Lung (tissue), 12 donors: ENCODE data around the gene PTPRT. TPM values are rescaled to one million over a fixed set of nuclear protein-coding genes. Genes with fewer than 3 reads are reported as not detected.

Experiments used
- ATAC-seq: fragments of 200-7000 bp; cut with Tn5 transposase; one replicate; pipeline ENCODE4 v1.9.1; 2020; ENCODE audit warnings: moderate number of reproducible peaks; ENCODE audit not compliant: insufficient read depth, low FRiP score
- DNase-seq, 3 donors: peaks; one replicate each; pipeline ENCODE4 v3.0.0-alpha.2; 2013 to 2017
- H3K27ac ChIP-seq, 2 donors: one replicate each; pipeline ENCODE4 v1.5.1; 2013; ENCODE audit warnings: mild to moderate bottlenecking in 2 of 2, moderate library complexity in 2 of 2, control low read depth in 1 of 2, inconsistent platforms in 1 of 2, low read depth in 1 of 2, low read length in 1 of 2
- H3K27me3 ChIP-seq, 3 donors: one replicate each; pipeline ENCODE4 v1.5.1; 2013; ENCODE audit warnings: low read length in 2 of 3; ENCODE audit not compliant: control insufficient read depth in 3 of 3, insufficient read depth in 3 of 3
- H3K36me3 ChIP-seq, 4 donors: one replicate each; pipeline ENCODE4 v1.5.1; 2013; ENCODE audit warnings: low read length in 4 of 4, mild to moderate bottlenecking in 1 of 4, moderate library complexity in 1 of 4; ENCODE audit not compliant: control insufficient read depth in 4 of 4, insufficient read depth in 4 of 4
- H3K4me1 ChIP-seq, 5 donors: one replicate each; pipeline ENCODE4 v1.5.1; 2013; ENCODE audit warnings: low read length in 5 of 5, mild to moderate bottlenecking in 2 of 5, moderate library complexity in 1 of 5; ENCODE audit not compliant: control insufficient read depth in 5 of 5, insufficient read depth in 5 of 5
- H3K4me3 ChIP-seq: one replicate; pipeline ENCODE4 v1.5.1; 2013; ENCODE audit warnings: mild to moderate bottlenecking, control low read depth, moderate library complexity
- H3K9ac ChIP-seq, 2 donors: one replicate each; pipeline ENCODE4 v1.5.1; 2013; ENCODE audit warnings: low read length in 2 of 2, control low read depth in 1 of 2; ENCODE audit not compliant: insufficient read depth in 1 of 2
- H3K9me3 ChIP-seq, 4 donors: one replicate each; pipeline ENCODE4 v1.5.1; 2013; ENCODE audit warnings: low read length in 3 of 4, mild to moderate bottlenecking in 1 of 4, moderate library complexity in 1 of 4; ENCODE audit not compliant: control insufficient read depth in 4 of 4, insufficient read depth in 3 of 4
- WGBS, 2 donors: extraction: QIAGEN DNeasy Blood & Tissue Kit; methylation state at CpG; one replicate each; pipeline ENCODE4 v1.1.7; 2013; 5-methylcytosine and 5-hydroxymethylcytosine counted together
- polyA plus RNA-seq, 2 donors: library from polyadenylated mRNA; stranded (reverse); fragments of 200-250 nt; gene quantifications; one replicate each; pipeline ENCODE4 v1.2.1, GENCODE V29; 2013
- total RNA-seq, 2 donors: library from RNA; depleted of rRNA in 1 of 2; stranded (reverse); fragments of >200 nt in 1 of 2; gene quantifications; one replicate each; pipeline ENCODE4 v1.2.1, GENCODE V29; 2014 to 2021
- TF ChIP-seq, protein P1 (sequence below): IDR thresholded peaks from 2 replicates; pipeline ENCODE4 v1.5.1; 2012; ENCODE audit warnings: mild to moderate bottlenecking; ENCODE audit errors: control extremely low read depth, extremely low read depth
- donor health status: control.
- donor health status: control.
- donor health status: Bipolar disorder and iron deficiency.
- donor health status: healthy.
- donor health status: DM: yes; HTN: yes; CAD: no.

PTPRT gene
- total and polyA plus RNA-seq, 4 donors = 0.37 to 13.8 (median 6.1) TPM

DNA sequence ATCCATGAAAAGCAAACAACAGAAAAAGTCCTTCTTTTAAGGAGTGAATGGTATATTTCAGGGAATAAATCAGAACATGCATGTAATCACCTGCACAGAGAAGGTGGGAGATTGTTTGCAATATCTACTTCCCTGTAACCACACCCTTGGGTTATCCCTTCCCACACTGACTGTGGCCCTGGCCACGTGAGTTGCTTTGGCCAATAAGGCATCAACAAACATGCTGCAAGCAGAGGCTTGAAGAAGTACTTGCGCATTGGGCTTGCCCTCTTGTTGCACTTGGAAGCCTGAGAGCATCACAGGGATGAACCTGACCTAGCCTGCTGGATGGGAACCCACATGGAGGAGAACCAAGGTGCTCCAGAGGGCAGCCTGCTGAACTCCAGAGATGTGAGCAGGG is 208.5 kb downstream of the PTPRT start:
- H3K4me1 ChIP-seq = peaks cover 0 to 17% (median 0%) of the 10 kb centered on the region in 5 donors
- H3K36me3 ChIP-seq = no peaks in the 10 kb centered on the region
- DNase-seq = no peak
- no peak overlapping the region for H3K27ac ChIP-seq
- no peaks in the 10 kb centered on the region for H3K27me3 ChIP-seq
- no peak overlapping the region for H3K4me3 ChIP-seq
- no peak overlapping the region for H3K9ac ChIP-seq
- peaks cover 0 to 2% (median under 1%) of the 10 kb centered on the region in 4 donors for H3K9me3 ChIP-seq
- TF ChIP-seq, protein P1, sequence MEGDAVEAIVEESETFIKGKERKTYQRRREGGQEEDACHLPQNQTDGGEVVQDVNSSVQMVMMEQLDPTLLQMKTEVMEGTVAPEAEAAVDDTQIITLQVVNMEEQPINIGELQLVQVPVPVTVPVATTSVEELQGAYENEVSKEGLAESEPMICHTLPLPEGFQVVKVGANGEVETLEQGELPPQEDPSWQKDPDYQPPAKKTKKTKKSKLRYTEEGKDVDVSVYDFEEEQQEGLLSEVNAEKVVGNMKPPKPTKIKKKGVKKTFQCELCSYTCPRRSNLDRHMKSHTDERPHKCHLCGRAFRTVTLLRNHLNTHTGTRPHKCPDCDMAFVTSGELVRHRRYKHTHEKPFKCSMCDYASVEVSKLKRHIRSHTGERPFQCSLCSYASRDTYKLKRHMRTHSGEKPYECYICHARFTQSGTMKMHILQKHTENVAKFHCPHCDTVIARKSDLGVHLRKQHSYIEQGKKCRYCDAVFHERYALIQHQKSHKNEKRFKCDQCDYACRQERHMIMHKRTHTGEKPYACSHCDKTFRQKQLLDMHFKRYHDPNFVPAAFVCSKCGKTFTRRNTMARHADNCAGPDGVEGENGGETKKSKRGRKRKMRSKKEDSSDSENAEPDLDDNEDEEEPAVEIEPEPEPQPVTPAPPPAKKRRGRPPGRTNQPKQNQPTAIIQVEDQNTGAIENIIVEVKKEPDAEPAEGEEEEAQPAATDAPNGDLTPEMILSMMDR = no peak
- WGBS, 2 donors = 70 to 89% methylated on average over 2 of the region's 2 CpGs
- ATAC-seq = no peak

DNA sequence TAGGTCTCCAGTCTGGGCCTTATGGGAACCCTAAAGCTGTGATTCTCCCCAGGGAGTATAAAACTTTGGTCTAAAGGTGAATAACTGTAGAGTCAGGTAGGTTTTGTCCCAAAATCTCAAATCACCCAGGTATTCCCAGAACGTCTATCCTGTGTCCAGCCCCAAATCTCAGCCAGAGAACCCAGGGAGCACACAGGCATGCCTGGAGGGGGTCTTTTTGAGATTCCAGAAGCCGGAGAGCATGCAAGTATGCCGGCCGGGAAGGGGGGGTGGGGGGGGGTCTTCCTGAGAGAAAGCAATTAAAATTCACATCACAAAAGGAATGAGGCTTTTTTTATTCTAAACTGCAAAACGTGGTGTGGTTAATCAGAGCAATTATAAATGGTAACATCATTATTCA is 210.0 kb downstream of the PTPRT start:
- 18% methylated on average over 5 of the region's 5 CpGs for WGBS, 2 donors
- Histone ChIP-seq H3K9ac (no peak overlapping the region), H3K27ac (no peak overlapping the region)

DNA sequence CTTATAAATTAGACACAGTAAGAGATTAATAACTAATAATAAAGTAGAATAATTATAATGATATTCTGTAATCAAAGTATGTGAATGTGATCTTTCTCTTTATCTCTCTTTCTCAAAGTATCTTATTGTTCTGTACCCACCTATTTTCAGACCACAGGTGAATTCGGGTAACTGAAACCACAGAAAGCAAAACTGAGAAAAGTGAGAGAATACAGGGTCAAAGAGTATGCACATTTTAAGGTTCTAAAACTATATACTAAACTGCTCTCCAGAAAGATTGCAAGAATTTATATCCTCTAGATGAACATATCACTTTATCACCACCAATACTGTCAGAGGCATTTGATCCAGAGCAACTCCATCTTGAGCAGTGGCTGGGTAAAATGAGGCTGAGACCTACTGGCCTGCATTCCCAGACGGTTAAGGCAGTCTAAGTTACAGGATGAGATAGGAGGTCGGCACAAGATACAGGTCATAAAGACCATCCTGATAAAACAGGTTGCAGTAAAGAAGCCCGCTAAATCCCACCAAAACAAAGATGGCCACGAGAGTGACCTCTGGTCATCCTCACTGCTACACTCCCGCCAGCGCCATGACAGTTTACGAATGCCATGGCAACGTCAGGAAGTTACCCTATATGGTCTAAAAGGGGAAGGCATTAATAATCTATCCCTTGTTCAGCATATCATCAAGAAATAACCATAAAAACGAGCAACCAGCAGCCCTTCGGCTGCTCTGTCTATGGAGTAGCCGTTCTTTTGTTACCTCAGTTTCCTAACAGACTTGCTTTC is 211.3 kb downstream of the PTPRT start:
- no peak overlapping the region for H3K9ac ChIP-seq
- H3K9me3 ChIP-seq = peaks cover 0 to 2% (median 0%) of the 10 kb centered on the region in 4 donors
- H3K27ac ChIP-seq = no peak overlapping the region
- no peak overlapping the region for H3K4me3 ChIP-seq
- no peaks in the 10 kb centered on the region for H3K36me3 ChIP-seq
- 86 to 87% methylated on average over 12 of the region's 12 CpGs for WGBS, 2 donors
- peaks cover 0 to 17% (median 0%) of the 10 kb centered on the region in 5 donors for H3K4me1 ChIP-seq
- no peaks in the 10 kb centered on the region for H3K27me3 ChIP-seq
- TF ChIP-seq, protein P1 = no peak
- ATAC-seq = no peak
- no peak for DNase-seq

More for the DNA sequence above, 210.0 kb downstream of the PTPRT start:
- Histone ChIP-seq H3K4me1 (peaks cover 0 to 17% (median 0%) of the 10 kb centered on the region in 5 donors), H3K36me3 (no peaks in the 10 kb centered on the region), H3K27me3 (no peaks in the 10 kb centered on the region), H3K9me3 (peaks cover 0 to 2% (median 0%) of the 10 kb centered on the region in 4 donors), H3K4me3 (no peak overlapping the region)
- ATAC-seq = no peak
- no peak for DNase-seq
- TF ChIP-seq, protein P1 = no peak
